BJ (cell line): ENCODE results near the gene TOR2A. TPM values are rescaled to one million over a fixed set of nuclear protein-coding genes. Genes with fewer than 3 reads are reported as not detected.

Experiments used
- CTCF ChIA-PET: fragments of 350-600 bp; formaldehyde crosslinking; extraction: SDS; loops from one replicate; lab custom pipeline; 2021; ENCODE audit warnings: antibody characterized with exemption, inconsistent platforms; lab: Yijun Ruan, JAX
- POLR2A ChIA-PET: fragments of 300-600 bp; sonication (Branson Sonifier 250); formaldehyde crosslinking; extraction: SDS; loops from one replicate; lab custom pipeline; 2021; ENCODE audit warnings: antibody characterized with exemption; lab: Charles Lee
- DNase-seq: peaks from one replicate; pipeline ENCODE4 v3.0.0-alpha.2; 2011; ENCODE audit warnings: low read depth
- H3K27me3 ChIP-seq: 2 replicates; pipeline ENCODE4 v1.6.0; 2011; ENCODE audit warnings: low read length; ENCODE audit not compliant: control insufficient read depth, insufficient read depth
- H3K36me3 ChIP-seq: 2 replicates; pipeline ENCODE4 v1.5.1; 2011; ENCODE audit warnings: low read length; ENCODE audit not compliant: control insufficient read depth, insufficient read depth
- H3K4me3 ChIP-seq: 2 replicates; pipeline ENCODE4 v1.5.1; 2011; ENCODE audit warnings: low read depth, mild to moderate bottlenecking, control low read depth, low read length
- polyA plus RNA-seq: library from polyadenylated mRNA; depleted of rRNA; stranded (reverse); fragments of >200 nt; gene quantifications from 2 replicates; pipeline ENCODE4 v1.2.3, GENCODE V29; 2011
- TF ChIP-seq, protein P1 (sequence below): IDR thresholded peaks from 2 replicates; pipeline ENCODE4 v1.5.1; 2011; ENCODE audit warnings: low read depth, mild to moderate bottlenecking, control low read depth, inconsistent platforms, low read length, moderate library complexity; ENCODE audit not compliant: insufficient read depth

TOR2A gene
- polyA plus RNA-seq, 1 experiment: 8.0 TPM

DNA sequence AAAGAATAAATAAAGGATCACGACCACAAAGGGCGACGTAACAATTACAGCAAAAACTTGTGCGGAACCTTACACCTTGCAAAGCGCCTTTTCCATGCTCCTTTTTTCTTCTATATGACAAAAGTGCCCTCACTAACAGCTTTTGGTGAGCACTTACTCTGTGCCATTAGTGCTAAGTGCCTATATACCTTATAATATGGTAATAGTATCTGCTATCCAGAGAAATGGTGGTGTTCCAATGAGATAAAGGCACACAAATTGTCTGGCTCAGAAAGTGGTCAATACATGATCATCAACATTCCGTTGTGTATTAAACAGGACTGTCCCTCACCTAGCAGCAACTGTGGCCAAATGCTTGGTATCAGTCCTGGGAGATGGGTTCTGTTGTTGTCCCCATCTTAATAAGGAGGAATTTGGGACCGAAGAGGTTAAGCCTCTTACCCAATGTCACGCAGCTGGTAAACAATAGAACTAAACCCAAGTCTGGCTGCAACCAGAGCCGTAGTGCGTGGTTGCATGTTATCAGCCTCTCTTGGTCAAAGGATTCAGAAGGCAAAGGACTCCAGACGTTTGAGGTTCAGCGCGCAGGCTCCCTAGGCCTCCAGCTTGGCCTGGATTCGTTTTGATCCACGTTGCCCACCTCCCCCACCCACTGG, 564 bp upstream of the TOR2A start:
- TF ChIP-seq, protein P1, sequence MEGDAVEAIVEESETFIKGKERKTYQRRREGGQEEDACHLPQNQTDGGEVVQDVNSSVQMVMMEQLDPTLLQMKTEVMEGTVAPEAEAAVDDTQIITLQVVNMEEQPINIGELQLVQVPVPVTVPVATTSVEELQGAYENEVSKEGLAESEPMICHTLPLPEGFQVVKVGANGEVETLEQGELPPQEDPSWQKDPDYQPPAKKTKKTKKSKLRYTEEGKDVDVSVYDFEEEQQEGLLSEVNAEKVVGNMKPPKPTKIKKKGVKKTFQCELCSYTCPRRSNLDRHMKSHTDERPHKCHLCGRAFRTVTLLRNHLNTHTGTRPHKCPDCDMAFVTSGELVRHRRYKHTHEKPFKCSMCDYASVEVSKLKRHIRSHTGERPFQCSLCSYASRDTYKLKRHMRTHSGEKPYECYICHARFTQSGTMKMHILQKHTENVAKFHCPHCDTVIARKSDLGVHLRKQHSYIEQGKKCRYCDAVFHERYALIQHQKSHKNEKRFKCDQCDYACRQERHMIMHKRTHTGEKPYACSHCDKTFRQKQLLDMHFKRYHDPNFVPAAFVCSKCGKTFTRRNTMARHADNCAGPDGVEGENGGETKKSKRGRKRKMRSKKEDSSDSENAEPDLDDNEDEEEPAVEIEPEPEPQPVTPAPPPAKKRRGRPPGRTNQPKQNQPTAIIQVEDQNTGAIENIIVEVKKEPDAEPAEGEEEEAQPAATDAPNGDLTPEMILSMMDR: no peak
- H3K27me3 ChIP-seq: peaks cover 6% of the 10 kb centered on the region
- CTCF ChIA-PET: interaction anchor here (0.7 to 3.5 kb wide), 53 partner anchors 8 to 246 kb away, joined by 3 to 70 read pairs (median 5); partner anchors contain the start of genes PTRH1, STXBP1 and TTC16
- POLR2A ChIA-PET: no interaction called here
- no peak for DNase-seq
- no peak overlapping the region for H3K4me3 ChIP-seq
- no peaks in the 10 kb centered on the region; the same call in 1 of the 2 replicates for H3K36me3 ChIP-seq

DNA sequence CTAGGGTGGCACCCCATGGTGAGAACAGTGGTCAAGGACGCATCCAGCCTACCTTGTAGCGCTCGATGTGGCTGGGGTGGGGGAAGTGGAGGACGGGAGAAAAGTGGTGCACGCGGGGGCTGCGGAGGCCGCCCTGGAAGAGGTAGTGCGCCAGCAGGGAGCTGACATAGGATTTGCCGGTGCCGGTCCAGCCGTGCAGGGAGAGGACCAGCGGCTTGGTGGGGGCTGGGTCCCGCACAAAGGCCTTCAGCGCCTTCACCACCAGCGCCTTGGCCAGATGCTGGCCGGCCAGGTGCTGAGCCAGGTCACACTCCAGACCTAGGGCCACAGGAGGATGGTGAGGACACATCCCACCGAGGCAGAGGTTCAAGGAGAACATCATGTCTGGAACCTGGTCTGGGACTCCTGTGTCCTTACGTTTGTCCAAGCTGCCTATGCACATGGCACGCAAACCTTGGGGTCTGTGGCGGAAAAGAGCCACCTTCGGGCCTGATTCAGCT, 797 bp downstream of the TOR2A start:
- peak overlapping the region; percentile 55 for H3K4me3 ChIP-seq
- peaks cover 6% of the 10 kb centered on the region for H3K27me3 ChIP-seq
- no peak for DNase-seq
- CTCF ChIA-PET: interaction anchor here (0.5 to 3.5 kb wide), 75 partner anchors 10 to 402 kb away, joined by 3 to 70 read pairs (median 5); partner anchors contain the start of genes CDK9, ENG, PIP5KL1 and PTRH1
- H3K36me3 ChIP-seq: no peaks in the 10 kb centered on the region; the same call in 1 of the 2 replicates
- TF ChIP-seq, protein P1: no peak
- POLR2A ChIA-PET: no interaction called here

DNA sequence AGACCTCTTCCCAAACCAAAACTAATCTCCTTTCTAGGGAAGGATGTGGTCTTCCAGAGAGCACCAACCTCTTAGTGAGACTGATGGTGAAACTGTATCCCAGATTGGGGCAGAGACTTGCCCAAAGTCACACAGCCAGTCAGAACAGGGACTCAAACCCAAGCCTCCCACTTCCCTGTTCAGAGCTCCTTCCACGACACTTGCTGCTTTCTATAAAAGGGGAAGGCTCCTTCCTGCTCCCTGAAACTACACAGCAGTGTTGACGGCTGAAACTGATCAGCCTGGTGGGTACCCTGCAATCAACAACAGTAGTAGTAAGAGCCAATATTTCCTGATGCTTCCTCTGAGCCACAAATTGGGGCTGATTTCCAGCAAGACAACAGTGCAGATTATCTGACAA, 1.5 kb downstream of the TOR2A start:
- H3K27me3 ChIP-seq: peaks cover 6% of the 10 kb centered on the region
- ChIA-PET POLR2A (no interaction called here), CTCF (interaction anchor here (1.0 to 3.5 kb wide), 16 partner anchors 9 to 273 kb away, joined by 3 to 70 read pairs (median 11); partner anchors contain the start of genes PTRH1 and TTC16)
- no peak overlapping the region for H3K4me3 ChIP-seq
- no peaks in the 10 kb centered on the region; the same call in 1 of the 2 replicates for H3K36me3 ChIP-seq
- TF ChIP-seq, protein P1: no peak
- no peak for DNase-seq

DNA sequence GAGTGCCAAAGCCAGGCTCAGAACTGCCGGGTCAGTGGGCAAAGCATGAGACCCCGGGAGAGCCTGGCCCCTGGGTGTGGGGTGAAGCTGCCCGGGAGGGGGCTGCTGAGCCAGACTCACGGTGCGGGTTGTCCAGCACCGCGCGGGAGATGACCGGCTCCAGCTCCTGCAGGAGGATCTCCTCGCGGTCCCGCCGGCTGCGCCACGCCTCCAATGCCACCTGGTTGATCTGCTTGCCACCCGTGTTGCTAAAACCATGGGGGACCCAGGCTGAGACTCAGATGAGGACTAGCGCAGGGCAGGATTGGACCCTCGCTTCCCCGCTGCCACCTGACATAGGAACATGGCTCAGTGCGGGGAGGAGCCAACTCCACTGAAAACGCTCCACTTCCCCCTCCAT, 2.6 kb downstream of the TOR2A start:
- CTCF ChIA-PET: interaction anchor here (0.8 to 2.9 kb wide), 5 partner anchors 8 to 143 kb away, joined by 3 to 12 read pairs (median 3); no protein-coding TSS in a partner anchor
- no peak overlapping the region for H3K4me3 ChIP-seq
- POLR2A ChIA-PET: no interaction called here
- no peak for DNase-seq
- TF ChIP-seq, protein P1: no peak
- peaks cover 2% of the 10 kb centered on the region; the same call in 1 of the 2 replicates for H3K27me3 ChIP-seq
- no peaks in the 10 kb centered on the region; the same call in 1 of the 2 replicates for H3K36me3 ChIP-seq

DNA sequence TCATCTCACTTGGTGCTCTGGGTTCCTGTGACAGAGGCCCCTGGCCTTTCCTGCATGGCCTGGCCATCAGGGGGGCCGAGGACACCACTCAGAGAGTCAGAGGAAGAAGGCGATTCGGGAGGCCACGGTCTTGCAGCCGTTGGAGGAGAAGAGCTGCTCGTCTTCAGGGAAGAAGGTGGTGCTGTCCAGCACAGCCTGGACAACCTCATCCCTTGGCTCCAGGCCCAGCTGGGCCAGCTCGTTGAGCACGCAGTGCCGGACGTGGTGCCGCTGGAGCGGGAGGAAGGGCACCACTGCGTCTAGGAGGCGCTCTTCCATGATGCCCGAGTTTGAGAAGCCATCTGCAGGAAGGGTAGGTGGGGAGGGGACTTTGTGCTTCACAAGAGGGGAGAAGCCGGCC, 3.2 kb downstream of the TOR2A start:
- ChIA-PET POLR2A (no interaction called here), CTCF (interaction anchor here (1.0 to 2.9 kb wide), 5 partner anchors 9 to 191 kb away, joined by 3 to 12 read pairs (median 4); no protein-coding TSS in a partner anchor)
- H3K4me3 ChIP-seq: no peak overlapping the region
- TF ChIP-seq, protein P1: no peak
- no peak for DNase-seq
- no peaks in the 10 kb centered on the region; the same call in 1 of the 2 replicates for H3K36me3 ChIP-seq
- peaks cover under 1% of the 10 kb centered on the region; the same call in 1 of the 2 replicates for H3K27me3 ChIP-seq
